DMS153 (cell line): ENCODE measurements around the gene DUSP15.
"Not testable (repeated sequence)": the region's sequence is repeated elsewhere in the genome, so short reads cannot be mapped to it uniquely, and the experiment has no call there.

Source experiments
- DNase-seq: peaks from one replicate; lab custom pipeline; 2025; lab: John Stamatoyannopoulos, UW

Gene DUSP15, protein sequence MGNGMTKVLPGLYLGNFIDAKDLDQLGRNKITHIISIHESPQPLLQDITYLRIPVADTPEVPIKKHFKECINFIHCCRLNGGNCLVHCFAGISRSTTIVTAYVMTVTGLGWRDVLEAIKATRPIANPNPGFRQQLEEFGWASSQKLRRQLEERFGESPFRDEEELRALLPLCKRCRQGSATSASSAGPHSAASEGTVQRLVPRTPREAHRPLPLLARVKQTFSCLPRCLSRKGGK

DNA sequence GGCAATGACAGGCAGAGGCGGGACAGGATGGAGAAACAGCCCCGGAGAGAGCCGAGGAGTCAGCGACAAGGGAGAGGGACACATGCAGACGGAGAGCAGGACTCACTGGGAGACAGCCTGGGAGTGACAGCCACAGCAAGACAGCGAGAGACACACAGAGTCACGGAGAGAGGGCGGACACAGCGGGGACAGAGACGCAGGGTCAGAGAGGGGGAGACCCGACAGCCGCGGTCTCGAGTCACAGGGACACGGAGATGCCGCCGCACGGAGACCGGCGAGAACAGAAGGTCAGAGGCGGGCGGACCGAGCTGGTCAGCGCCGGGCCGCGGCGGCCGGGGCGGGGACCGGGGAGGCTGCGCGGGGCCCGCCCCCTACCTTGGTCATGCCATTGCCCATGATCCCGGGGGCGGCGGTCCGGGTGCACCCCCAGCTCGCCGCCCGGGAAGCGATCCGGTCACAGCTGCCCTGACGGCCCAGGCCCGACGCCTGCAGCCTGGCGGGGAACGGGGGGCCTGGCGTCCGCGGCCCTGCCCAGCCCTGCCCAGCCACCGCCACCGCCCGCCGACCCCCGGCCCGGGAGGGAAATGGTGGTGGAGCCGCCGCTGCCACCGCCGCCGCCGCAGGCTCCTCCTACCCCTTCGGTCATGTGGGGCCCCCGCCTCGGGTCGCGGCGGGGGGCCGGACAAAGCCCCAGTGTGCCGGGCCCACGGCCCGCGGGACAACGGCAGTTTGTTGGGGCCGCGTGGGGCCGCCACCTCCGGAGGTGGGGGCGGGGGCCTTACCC lies at the start of gene DUSP15, which contains the start of gene TTLL9:
TSS of gene DUSP15 (minus strand) at position 586 of the 784 bp plus-strand sequence. CDS start at position 396, 190 bp downstream.
TSS of gene TTLL9 (plus strand) at position 693 of the 784 bp plus-strand sequence. CDS start 493 bp downstream, outside the sequence.
- no peak for DNase-seq

DNA sequence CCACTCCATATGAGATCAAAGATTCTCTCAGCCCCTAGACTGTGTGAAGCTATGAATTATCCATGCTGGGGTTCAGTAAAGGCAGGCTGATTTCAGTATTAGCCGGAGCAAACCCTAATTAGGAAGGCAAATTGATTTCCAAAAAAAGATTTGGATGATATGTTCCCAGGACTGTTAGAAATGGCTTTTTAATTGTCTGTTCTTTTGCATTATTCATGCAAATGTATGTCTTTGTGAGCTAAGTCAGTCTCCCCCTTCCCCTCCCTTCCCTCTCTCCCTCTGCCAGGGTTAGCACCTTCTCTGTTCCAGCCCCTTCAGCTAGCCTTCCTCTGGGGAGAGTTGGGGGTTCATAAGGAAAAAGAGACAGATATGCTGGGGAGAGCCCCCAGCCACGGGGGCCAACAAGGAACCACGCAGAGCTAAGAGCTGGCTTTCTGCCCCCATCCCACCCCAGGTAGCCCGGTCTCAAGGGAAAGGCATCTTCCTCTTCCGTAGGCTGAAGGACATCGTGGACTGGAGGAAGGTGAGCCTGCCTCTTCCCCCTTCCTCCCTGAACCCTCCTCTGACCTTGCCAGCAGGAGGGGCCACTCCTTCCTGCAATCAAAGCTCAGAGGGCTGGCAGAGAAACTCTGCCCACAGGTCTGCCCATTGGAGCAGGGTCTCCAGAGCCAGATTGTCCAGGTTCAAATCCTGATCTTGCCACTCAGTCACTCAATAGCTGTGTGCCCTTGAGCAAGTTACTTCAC lies 49.3 kb upstream of the DUSP15 start:
- DNase-seq = no peak

DNA sequence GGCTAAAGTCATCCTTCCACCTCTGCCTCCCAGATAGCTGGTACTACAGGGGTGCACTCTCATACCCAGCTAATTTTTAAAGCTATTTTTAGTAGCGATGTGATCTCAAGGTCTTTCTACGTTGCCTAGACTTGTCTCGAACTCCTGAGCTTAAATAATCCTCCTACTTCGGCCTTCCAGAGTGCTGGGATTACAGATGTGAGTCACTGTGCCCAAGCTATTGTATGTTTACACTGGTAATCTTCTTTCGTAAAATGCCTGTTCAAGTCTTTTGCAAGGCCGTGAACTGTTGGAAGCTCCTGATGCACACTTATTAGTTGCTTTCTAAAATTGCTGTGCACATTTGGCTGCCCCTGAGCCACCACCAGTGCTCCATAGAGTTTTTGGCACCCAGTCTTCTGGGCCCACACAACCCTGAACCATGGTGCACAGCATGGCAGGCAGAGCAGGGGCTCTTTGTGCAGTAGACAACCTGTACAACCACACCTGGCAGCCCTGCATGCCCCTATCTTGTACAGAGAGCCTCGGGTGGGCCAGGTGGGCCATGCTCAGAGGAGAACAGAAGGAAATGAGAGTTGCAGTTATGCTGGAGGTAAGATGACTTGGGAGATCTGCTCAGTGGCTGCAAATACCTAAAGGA lies 48.3 kb upstream of the DUSP15 start:
- DNase-seq = no peak

DNA sequence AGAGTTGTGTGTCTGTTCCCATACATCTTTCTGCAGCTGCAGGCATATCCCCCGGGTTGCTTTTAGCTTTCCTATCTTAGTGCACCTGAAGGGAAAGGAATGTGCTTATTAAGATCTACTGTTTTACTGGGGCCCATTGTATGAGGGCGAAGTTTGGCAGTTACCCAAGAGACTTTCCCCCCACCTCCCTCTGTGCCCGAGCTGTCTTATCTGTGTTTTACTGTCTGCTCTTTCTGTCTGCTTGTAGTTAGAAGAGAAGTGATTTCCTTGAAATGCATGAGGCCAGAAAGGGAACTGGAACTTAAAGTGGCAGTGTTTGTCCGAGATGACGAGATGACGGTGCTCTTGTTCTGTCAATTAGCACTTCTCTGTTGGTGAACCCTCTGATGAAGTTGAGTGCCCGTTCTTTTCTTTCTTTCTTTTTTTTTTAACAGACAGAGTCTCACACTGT lies 47.7 kb upstream of the DUSP15 start:
- not testable (repeated sequence) for DNase-seq

DNA sequence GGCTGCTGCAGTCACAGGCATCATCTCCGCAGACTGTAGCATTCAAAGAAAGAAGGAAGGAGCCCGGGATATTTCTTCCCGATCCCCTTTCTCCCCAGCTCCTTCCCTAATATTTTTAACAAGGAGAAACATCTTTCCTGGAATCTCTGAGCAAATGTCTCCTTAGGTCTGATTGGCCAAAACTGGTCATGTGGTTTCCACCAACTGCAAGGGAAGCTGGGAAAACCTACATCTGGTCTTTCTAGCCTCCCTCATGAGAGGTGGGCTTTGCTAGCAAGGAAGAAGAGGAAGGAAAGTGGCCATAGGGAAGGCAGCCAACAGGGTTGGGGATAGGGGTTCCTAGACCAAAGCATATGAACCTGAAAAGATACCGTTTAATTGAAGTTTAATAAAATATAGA lies 46.4 kb upstream of the DUSP15 start:
- DNase-seq = no peak

DNA sequence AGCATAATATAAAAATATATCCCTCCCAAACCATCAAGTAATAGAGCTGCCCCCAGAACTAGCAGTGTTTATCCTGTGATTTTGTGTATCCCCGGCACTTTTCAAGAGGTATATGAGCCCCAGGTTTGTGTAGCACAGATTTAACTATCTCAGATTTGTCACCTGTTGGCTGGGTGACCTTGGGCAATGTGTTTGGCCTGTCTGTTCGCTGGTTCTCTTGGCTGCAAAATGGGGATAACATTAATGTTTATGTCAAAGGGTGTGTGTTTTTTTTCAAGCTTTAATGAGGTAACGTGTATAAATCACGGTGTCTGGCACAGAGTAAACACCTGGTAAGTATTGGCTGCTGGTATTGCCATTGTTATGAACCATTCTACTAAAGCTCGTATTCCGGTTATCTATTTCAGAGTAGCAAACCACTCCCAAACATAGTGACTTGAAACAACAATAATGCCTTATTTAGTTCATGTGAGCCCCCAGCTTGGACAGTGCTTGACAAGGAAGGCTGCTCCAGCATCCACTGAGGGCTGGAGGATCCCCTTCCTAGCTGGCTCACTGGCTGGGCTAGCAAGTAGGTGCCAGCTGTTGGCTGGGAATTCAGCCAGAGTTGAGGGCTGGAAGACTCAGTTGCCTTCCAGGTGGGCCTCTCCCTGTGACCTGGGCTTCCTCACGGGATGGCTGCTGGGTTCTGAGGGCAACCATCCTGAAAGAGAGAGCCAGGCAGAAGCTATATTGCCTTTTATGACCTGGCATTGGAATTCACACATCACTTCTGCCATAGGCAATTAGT lies 45.4 kb upstream of the DUSP15 start:
- peak; percentile 45 for DNase-seq

DNA sequence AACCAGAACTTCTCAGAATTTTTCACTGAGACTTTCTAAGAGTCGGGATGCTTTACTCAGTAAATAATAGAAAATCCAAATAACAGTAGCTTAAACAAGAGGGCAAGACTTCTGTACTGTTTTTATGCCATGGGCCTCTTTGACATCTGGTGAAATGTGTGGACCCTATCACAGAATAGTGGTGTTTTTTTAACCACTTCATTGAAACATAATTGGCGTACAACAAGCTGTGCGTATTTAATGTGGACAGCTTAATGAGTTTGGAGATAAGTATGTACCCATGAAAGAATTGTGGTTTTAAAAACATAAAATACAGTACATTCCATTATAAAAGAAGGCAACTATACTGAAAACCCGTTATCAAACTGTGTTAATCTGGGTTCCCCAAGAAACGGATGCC lies 43.8 kb upstream of the DUSP15 start:
- DNase-seq = no peak

DNA sequence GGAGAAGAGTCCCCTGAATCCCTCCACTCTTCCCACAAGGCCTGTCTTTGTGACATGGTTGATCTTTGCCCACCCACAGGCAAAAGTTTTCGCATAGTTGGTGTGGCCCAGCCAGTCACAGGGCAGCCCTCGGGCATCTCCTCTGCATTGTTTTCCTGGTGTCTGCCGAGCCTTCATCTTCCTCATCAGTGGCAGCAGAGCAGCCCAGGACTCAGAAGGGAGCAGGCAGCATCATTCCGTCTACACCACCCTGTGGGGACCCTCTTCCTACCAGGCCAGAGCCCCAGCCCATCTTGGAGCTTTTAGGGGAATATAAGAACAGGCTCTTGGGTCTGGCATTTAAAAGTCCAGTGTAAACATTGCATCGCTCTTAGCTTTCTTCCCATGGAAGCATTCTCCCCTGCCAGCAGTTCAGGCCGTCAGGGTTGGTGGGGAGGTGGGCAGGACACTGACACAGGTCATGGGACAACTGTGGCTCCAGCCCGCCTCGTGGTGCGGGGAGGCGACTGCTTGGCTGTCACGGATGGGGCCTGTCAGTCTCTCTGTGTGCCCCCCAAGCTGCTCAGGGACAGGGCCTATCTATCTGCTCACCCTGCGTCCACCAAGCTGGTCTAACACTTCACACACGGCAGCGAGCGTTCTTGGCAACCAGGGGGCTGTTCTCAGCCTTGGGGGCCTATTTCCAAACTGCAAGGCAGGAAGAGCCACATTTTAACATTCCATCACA lies 43.3 kb upstream of the DUSP15 start:
- DNase-seq = no peak

DNA sequence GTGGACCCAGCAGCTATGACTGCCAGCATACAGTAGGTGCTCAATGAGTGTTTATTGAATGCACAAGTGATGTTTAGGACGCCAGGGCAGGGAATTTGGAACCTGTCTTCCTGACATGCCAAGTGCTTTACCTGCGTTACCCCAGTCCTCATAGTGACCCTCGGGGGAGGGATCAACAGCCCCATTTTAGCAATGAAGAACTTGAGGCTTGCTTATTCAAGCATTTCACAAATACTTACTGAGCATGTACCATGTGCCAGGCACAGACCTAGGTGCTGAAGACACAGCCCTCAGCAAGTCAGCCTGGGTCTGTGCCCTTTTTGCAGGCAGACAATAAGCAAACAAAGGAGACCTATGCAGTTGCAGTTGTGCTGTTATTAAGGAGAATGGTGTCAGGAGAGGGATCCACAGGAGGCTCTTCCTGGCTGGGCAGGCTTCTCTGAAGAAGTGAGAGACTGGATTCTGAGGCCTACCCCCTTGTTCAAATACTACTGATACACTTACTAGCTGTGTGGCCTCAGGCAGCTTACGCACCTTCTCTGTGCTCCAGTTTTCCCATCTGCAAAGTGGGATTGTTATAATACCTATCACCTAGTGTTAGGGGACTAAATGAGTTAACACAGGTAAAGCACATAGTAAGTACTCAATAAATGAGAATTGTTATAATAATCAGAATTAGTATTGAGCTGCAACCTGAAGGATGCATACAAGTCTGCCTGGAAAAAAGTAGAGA lies 39.9 kb upstream of the DUSP15 start:
- DNase-seq = no peak

DNA sequence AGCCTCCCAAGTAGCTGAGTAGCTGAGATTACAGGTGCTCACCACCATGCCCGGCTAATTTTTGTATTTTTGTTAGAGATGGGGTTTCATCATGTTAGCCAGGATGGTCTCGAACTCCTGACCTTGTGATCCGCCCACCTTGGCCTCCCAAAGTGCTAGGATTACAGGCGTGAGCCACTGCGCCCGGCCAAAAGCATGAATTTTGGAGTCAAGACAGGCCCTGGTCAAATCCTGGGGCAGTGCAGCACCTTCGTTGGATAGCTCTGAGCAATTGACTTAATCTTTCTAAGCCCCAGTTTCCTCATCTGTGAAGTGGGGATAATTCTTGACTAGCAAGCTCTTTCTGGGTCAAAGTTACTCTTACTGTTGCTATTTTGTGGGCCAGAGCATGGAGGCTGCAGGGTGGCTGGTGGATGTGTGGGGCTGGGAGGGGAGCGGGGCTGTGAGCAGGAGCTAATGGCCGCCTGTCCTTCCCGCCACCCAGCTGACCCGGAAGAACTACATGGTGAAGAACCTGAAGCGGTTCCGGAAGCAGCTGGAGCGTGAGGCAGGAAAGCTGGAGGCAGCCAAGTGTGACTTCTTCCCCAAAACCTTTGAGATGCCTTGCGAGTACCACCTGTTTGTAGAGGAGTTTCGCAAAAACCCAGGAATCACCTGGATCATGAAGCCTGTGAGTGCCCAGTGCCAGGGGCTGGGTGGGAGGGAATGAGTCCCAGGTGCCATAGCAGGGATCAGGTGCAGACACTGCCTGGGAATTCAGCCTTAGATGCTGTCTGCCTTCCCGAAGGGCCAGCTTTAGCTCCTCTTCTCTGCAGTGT lies 39.1 kb upstream of the DUSP15 start:
- no peak for DNase-seq

DNA sequence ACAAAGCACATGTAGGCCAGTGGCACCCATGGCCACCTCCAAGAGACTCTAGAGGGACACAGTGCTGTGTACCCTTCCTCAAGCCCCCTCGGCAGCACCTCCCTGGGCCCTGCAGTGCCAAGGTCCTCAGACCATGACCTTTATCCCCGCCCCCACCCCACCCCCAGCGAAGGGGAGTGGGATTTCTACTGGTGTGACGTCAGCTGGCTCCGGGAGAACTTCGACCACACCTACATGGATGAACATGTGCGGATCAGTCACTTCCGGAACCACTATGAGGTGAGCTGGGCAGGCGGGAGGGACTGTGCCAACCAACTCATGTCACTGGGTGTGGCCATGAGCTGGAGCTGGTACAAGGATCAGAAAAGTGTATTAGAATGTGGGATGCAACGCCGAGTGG lies 38.1 kb upstream of the DUSP15 start:
- DNase-seq = no peak

DNA sequence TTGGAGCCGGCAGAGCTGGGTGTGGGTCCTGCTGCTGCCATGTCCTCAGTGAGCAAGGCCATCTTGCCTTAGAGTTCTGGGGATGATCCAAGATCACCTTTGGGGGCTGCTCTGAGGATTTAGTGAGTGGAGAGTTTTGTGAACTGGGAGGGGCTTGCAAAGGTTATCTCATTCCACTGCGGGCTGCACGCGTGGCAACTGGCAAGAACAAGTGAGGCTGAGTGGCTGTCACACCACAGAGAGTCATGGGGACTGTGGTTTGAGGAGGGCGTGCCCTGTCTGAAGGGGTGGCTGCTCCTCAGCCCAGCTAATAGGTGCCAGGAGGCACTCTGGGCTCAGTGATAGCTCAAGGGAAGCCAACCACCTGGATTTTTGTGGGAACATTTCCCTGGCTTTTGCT lies 37.7 kb upstream of the DUSP15 start:
- DNase-seq = no peak

DNA sequence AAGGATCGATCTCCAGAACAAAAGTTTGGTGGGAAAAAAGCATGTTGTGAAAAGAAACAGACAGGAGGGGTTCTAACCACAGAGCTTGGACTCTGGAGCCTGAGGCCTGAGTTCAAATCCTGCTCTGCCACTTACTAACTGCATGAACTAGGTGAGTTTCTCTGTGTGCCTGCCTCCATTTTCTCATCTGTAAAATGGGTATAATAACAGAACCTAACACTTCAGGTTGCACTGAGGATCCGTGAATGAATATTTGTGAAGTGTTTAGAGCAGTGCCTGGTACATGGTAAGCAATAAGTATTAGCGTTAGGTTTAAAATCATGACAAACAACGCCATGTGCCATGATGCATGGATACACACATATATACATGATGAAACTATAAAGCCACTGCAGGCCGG lies 36.7 kb upstream of the DUSP15 start:
- DNase-seq = no peak

DNA sequence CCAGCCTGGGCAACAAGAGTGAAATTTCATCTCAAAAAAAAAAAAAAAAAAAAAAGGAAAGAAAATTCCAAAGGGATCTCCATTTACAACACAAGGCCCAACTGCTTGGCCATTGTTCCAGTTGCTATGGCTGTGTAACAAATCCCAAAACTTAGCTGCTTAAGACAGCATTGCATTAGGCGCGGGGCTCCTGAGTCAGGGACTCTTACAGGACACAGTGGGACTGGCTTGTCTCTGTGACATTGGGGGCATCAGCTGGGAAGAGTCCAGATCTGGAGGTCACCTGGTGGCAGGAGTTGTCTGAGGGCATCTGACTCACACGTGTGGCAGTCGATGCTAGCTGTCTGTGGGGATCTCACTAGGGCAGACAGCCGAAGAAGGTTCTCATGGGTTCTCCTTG lies 35.7 kb upstream of the DUSP15 start:
- no peak for DNase-seq

DNA sequence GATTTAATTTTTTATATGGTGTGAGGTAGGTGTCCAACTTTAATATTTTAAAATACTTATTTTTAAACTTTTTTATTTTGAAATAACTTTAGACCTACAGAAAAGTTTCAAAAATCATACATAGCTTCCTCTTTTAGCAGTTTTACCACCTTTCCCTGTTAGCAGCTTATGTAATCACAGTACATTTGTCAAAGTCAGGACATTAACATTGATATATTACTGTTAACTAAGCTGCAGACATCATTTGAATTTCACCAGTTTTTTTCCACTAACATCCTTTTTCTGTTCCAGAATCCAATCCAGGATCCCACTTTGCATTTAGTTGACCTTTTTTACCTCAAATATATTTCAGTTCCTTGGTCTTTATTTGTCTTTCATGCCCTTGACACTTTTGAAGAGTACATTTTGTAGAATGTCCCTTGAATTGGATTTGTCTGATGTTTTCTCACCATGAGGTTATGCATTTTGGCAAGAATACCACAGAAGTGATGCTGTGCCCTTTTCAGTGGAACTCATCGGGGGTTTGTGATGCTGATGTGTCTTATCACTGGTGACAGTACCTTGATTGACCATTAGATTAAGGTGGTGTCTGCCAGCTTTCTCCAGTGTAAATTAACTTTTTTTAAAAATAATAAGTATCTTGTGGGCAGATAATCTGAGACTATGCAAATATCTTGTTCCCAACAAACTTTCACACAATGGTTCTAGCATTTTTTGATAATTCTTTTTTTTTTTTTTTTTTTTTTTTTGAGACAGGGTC lies 33.5 kb upstream of the DUSP15 start:
- no peak for DNase-seq

DNA sequence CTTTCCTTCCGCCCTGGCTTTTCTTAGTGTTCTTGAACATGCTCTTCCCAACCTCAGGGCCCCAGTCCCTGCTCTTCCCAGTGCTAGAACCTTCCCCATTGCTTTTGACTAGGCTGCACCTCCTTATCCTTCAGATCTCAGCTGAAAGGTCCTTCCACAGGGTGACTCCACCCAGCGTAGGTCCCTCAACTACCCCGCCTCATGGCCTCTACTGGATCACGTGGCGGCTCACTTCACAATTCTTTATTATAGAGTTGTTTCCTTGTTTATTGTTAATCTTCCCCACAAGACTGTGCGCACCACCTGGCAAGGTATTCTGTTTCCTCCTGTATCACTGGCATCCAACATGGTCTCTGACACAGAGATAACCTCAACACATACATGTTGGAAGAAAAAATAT lies 31.3 kb upstream of the DUSP15 start:
- peak; percentile 33 for DNase-seq

DNA sequence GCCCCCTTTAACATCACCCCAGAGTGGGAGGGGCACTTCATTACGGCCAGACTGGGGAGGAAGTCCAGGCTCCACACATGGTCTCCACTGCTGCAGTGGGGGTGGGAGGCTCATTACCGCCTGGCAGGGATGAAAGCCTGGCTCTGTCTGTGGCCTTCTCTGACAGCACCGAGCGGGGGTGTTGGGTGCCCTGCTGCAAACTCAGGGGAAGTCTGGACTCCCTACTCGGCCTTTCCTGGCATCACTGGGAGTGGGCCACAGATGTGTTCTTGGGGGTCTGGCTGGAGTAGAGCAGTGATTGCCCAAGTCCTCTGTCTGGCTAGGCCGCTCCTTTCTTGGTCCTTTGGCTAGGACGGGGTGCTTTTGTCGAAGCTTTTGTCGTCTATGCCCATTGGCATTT lies 27.2 kb upstream of the DUSP15 start:
- no peak for DNase-seq

DNA sequence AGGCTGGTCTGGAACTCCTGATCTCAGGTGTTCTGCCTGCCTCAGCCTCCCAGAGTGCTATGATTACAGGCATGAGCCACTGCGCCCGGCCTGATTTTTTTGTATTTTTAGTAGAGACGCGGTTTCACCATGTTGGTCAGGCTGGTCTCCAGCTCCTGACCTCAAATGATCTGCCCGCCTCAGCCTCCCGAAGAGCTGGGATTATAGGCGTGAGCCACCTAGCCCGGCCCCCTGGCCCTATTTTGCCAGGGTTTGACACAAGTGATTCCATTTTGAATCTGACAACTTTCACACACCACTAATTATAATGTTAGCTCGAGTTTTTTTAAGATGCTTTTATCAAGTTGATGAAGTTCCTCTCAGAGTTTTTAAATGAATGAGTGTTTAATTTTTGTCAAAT lies 25.7 kb upstream of the DUSP15 start:
- no peak for DNase-seq
